DND-41 (cell line): Measurements from ENCODE around the gene SP140L.

ENCODE experiments used
- ATAC-seq: fragments of 200-7000 bp; cut with Tn5 transposase; 3 replicates; pipeline ENCODE4 v1.9.1; 2021; ENCODE audit warnings: low read depth; ENCODE audit not compliant: insufficient read depth
- DNase-seq: peaks from one replicate; pipeline ENCODE4 v3.0.0-alpha.2; 2020
- H2AFZ ChIP-seq: 2 replicates; pipeline ENCODE4 v1.6.0; 2012; ENCODE audit warnings: low read depth, low read length
- H3K27ac ChIP-seq: 2 replicates; pipeline ENCODE4 v1.5.1; 2012; ENCODE audit warnings: low read length, inconsistent platforms
- H3K27me3 ChIP-seq: fragments of 200-600 bp; sonication (generic); 2 replicates; pipeline ENCODE4 v1.6.0; 2012; ENCODE audit warnings: low read length, mild to moderate bottlenecking, inconsistent platforms; ENCODE audit not compliant: insufficient read depth, poor library complexity
- H3K36me3 ChIP-seq: 2 replicates; pipeline ENCODE4 v1.5.1; 2012; ENCODE audit warnings: low read length, inconsistent platforms; ENCODE audit not compliant: insufficient read depth
- H3K4me1 ChIP-seq: 2 replicates; pipeline ENCODE4 v1.5.1; 2012; ENCODE audit warnings: mild to moderate bottlenecking, low read length; ENCODE audit not compliant: insufficient read depth
- H3K4me2 ChIP-seq: 2 replicates; pipeline ENCODE4 v1.6.0; 2012; ENCODE audit warnings: mild to moderate bottlenecking, moderate library complexity, low read length, inconsistent platforms; ENCODE audit not compliant: insufficient read depth
- H3K4me3 ChIP-seq, 2 experiments: fragments of 200-600 bp in 1 of 2; shearing (Covaris generic) in 1 of 2; 2 replicates each; pipeline ENCODE4 v1.5.1; 2012 to 2016; ENCODE audit warnings: inconsistent platforms in 2 of 2, low read length in 2 of 2, mild to moderate bottlenecking in 2 of 2, low read depth in 1 of 2, moderate library complexity in 1 of 2
- H3K79me2 ChIP-seq: 2 replicates; pipeline ENCODE4 v1.6.0; 2012; ENCODE audit warnings: low read length, inconsistent platforms; ENCODE audit not compliant: insufficient read depth
- H3K9ac ChIP-seq: 2 replicates; pipeline ENCODE4 v1.6.0; 2012; ENCODE audit warnings: low read depth, mild to moderate bottlenecking, inconsistent platforms, low read length, moderate library complexity
- H3K9me3 ChIP-seq: 2 replicates; pipeline ENCODE4 v1.5.1; 2012; ENCODE audit warnings: low read length, moderate library complexity, mild to moderate bottlenecking, inconsistent platforms; ENCODE audit not compliant: insufficient read depth, severe bottlenecking
- H4K20me1 ChIP-seq: 2 replicates; pipeline ENCODE4 v1.6.0; 2012; ENCODE audit warnings: low read length; ENCODE audit not compliant: insufficient read depth
- EZH2 ChIP-seq: IDR thresholded peaks from 3 replicates; pipeline ENCODE4 v1.6.1; 2012; ENCODE audit warnings: borderline replicate concordance, low read depth, mild to moderate bottlenecking, moderate library complexity, low read length, inconsistent platforms; ENCODE audit not compliant: severe bottlenecking
- TF ChIP-seq, protein P1 (sequence below): IDR thresholded peaks from 2 replicates; pipeline ENCODE4 v1.5.1; 2012; ENCODE audit warnings: borderline replicate concordance, low read length, moderate library complexity, mild to moderate bottlenecking; ENCODE audit not compliant: poor library complexity, severe bottlenecking; ENCODE audit errors: extremely low read depth

SP140L gene

DNA sequence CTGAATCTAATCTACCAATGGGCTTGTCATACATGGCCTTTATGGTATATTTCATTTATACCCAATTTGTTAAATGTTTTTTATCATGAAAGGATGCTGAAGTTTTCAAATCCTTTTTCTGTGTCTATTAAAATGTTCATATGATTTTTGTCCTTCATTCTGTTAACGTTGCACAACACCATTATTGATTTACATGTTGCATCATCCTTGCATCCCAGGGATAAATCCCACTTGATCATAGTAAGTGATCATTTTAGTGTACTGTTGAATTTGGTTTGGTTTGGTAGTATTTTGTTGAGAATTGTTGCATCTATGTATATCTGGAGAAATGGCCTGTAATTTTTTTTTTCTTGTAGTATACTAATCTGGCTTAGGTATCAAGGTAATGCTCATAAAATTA lies 98.4 kb downstream of the SP140L start:
- no peak for DNase-seq
- Histone ChIP-seq H3K4me2 (no peak overlapping the region), H3K79me2 (peaks cover 91% of the 10 kb centered on the region), H3K36me3 (peaks cover 38% of the 10 kb centered on the region), H3K4me1 (peaks cover 8% of the 10 kb centered on the region; the same call in 1 of the 2 replicates), H4K20me1 (peaks cover 7% of the 10 kb centered on the region; the same call in 1 of the 2 replicates), H3K9me3 (peaks cover 9% of the 10 kb centered on the region), H3K27ac (no peak overlapping the region), H2AFZ (no peak overlapping the region), H3K4me3 (no peak overlapping the region), H3K9ac (no peak overlapping the region), H3K27me3 (no peaks in the 10 kb centered on the region)
- TF ChIP-seq, protein P1, sequence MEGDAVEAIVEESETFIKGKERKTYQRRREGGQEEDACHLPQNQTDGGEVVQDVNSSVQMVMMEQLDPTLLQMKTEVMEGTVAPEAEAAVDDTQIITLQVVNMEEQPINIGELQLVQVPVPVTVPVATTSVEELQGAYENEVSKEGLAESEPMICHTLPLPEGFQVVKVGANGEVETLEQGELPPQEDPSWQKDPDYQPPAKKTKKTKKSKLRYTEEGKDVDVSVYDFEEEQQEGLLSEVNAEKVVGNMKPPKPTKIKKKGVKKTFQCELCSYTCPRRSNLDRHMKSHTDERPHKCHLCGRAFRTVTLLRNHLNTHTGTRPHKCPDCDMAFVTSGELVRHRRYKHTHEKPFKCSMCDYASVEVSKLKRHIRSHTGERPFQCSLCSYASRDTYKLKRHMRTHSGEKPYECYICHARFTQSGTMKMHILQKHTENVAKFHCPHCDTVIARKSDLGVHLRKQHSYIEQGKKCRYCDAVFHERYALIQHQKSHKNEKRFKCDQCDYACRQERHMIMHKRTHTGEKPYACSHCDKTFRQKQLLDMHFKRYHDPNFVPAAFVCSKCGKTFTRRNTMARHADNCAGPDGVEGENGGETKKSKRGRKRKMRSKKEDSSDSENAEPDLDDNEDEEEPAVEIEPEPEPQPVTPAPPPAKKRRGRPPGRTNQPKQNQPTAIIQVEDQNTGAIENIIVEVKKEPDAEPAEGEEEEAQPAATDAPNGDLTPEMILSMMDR, result no peak
- TF ChIP-seq EZH2, result no peak
- ATAC-seq, result no peak

- H3K79me2 ChIP-seq, result peaks cover 91% of the 10 kb centered on the region
- H3K4me3 ChIP-seq, result no peak overlapping the region
- H3K4me2 ChIP-seq, result no peak overlapping the region
- TF ChIP-seq, protein P1, result no peak
- TF ChIP-seq EZH2, result no peak
- H4K20me1 ChIP-seq, result peaks cover 10% of the 10 kb centered on the region; the same call in 1 of the 2 replicates
- H3K9me3 ChIP-seq, result peaks cover 19% of the 10 kb centered on the region
- DNase-seq (no peak), ATAC-seq (no peak)
- H2AFZ ChIP-seq, result no peak overlapping the region
- H3K27ac ChIP-seq, result no peak overlapping the region
- no peaks in the 10 kb centered on the region for H3K27me3 ChIP-seq
- H3K9ac ChIP-seq, result no peak overlapping the region
- H3K4me1 ChIP-seq, result peaks cover 15% of the 10 kb centered on the region
- peaks cover 47% of the 10 kb centered on the region for H3K36me3 ChIP-seq
Observed at GRCh38 chr2:230429513-230429912, 102.5 kb downstream of the SP140L start.

DNA sequence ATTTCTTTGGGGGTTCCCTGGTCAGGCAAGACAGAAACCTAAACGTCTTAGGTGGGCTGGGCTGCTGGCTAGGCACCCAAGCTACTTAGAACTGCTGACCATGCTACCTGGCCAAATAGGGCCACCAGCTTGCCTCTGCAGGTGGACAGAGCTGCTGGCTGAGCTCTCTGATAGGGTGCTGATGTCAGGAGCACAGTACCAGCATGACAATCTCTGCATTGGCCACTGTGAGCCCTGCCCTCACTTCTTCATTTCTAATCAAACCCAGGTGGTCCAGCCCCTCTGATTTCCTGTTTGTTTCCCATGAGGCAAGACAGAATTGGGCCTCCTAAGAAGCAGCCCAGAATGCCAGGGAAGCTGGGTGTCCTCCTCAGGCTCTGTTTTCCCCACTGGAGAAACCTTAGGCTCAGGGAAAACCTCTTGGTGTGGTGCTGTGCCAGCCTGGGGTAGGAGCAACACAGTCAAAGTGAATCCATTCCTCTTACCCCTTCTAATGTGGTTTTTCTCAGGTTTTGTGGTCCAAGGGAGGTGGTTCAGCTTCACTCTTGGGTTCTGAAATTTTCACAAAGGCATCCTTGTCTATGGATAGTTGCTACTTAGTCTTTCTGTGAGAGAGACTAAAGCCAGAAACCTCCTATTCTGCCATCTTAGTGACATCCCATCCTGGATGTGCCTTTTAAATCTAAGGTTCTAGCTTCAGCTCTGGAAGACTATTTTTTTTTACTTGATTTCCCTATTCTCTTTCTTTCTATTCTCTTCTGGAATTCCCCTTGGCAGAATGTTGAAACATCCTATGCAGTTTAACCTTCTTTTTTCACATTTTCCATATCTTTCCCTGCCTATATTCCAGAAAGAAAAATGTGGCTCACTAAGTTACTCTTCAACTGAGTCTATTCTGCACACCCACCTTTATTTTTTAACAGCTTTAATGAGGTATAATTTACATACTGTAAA lies 104.2 kb downstream of the SP140L start:
- Histone ChIP-seq H2AFZ (no peak overlapping the region), H3K27me3 (no peaks in the 10 kb centered on the region), H3K79me2 (peaks cover 89% of the 10 kb centered on the region), H3K27ac (no peak overlapping the region), H3K9me3 (peaks cover 28% of the 10 kb centered on the region), H3K36me3 (peaks cover 59% of the 10 kb centered on the region), H3K4me2 (no peak overlapping the region), H3K4me3 (no peak overlapping the region), H4K20me1 (peaks cover 10% of the 10 kb centered on the region; the same call in 1 of the 2 replicates), H3K4me1 (peaks cover 15% of the 10 kb centered on the region), H3K9ac (no peak overlapping the region)
- no peak for DNase-seq
- ATAC-seq, result peak; percentile 96
- TF ChIP-seq, protein P1, result no peak
- TF ChIP-seq EZH2, result no peak
